Stimulated activated CD4-positive, alpha-beta T cell treated with anti-CD3 and anti-CD28 coated beads, Interleukin-2, amount 100 ng/mL, for 24 hours (primary cell): ENCODE data around the gene CFAP410.

Experiments
- DNase-seq, 2 donors: peaks; one replicate each; pipeline ENCODE4 v3.0.0-alpha.2; 2020

Gene CFAP410

DNA sequence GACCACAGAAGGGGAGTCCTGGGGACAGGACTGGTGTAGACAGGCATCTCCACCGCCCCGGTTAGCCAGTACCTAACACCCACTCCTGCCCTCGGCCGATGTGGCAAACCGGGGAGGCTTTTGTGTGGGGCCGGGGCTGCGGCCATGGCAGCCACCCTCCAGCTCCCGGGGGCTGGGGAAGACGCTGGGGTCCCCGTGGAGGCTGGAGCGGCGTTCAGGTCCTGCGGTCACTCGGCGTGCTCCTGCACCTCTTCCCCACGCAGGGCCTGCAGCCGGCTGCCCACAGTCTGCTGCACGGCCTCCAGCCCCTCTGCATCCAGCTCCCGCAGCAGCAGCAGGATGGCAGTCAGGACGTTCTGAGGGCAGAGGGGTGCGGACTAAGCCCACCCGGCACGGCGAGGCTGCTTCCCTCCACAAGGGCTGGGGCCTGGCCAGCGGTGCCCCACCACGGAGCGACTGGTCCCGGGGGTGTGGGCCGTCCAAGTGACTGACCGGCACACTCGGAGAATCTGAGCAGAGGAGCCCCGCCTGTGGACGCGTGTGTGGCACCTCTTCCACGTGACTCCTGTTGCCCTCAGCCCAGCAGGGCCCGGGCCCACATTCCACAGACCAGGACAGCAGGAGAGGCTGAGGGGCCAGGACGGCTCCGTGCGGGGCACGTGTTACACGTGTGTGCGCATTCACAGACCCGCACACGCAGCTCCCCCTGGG lies 9.1 kb downstream of the CFAP410 start:
- DNase-seq: no peak

GRCh38 chr21:44329086-44329889 lies 9.9 kb downstream of the CFAP410 start:
- DNase-seq: no peak

- no peak for DNase-seq
Observed at GRCh38 chr21:44328242-44328895, 10.8 kb downstream of the CFAP410 start.

DNA sequence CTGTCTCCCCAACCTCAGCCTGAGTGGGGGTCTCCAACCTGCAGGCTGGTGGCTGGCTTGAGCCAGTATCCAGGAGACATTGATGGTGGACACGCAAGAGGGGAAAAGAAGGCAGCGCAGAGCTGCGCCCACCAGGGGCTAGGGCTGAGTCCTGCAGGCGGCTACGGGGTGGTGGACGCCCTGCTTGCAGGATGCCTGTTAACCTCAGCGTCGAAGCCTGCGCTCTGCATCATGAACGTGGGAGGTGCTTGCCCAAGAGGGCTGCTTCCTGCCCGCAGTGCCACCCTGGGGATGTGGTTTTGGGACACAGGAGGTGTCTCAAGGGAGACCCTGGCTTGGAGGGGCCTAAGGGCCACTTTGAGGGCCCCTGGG lies 11.6 kb downstream of the CFAP410 start:
- no peak for DNase-seq

DNA sequence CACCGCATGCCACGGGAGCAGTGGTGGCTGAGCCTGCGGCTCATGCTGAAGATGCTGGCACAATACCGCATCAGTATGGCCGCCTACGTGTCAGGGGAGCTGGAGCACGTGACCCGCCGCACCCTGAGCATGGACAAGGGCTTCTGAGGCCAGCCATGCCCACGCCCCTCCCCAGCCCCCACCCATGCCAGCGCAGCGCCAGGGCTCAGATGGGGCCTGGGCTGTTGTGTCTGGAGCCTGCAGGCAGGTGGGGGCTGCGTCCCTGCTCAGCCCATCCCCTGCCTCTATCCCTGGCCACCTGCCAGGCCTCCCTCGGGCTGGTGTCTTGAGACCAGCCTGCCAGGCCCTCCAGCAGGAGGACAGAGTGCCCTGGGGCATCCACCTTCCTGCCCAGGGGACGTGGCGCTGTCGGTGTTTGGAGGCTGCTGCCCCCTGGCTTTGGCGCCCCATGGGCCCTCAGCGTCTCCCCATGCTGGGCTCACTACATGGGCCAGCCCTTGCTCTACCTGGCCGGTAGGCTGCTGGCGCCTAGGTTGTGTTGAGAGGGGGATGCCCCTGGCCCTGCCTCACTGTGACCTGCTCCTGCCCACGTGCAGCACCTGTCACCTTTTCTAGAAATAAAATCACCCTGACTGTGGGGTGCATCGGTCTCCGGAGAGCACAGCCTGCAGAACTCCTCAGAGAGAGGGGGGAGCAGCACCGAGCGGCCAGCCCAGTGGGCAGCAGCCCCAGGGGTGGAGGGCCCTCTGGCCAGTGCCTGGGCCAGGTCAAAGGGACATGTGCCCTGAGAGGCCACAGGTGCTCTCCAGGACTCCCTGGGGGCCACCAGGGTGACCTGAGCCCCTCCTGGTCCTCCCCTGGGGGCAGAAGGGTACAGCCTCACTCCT lies 12.2 kb downstream of the CFAP410 start:
- DNase-seq: no peak

DNA sequence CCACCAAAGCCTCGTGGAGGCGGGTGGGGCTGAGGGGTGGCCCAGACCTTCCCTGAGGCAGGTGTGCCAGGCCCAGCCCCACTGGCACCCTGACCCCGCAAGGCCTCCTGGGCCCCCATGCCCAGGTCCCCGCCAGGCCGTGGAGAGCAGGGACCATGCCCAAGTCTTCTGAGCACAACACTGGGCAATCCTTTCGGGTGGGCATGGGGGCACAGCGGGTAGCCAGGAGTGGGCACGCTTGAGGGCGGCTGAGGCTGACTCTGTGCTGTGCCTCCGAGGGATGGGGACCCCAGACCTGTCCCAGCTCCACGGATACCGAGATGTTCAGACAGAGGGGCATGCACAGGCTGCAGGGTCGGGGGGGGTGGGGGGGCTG lies 12.9 kb downstream of the CFAP410 start:
- DNase-seq: no peak

GRCh38 chr21:44325386-44326271 lies 13.6 kb downstream of the CFAP410 start:
- no peak for DNase-seq

- no peak for DNase-seq
Observed at GRCh38 chr21:44324854-44325107, 14.4 kb downstream of the CFAP410 start.

GRCh38 chr21:44324106-44324853 lies 14.9 kb downstream of the CFAP410 start:
- no peak for DNase-seq

- no peak for DNase-seq
Observed at GRCh38 chr21:44323591-44323990, 15.6 kb downstream of the CFAP410 start.

- DNase-seq: no peak
Observed at GRCh38 chr21:44322621-44323325, 16.4 kb downstream of the CFAP410 start.

DNA sequence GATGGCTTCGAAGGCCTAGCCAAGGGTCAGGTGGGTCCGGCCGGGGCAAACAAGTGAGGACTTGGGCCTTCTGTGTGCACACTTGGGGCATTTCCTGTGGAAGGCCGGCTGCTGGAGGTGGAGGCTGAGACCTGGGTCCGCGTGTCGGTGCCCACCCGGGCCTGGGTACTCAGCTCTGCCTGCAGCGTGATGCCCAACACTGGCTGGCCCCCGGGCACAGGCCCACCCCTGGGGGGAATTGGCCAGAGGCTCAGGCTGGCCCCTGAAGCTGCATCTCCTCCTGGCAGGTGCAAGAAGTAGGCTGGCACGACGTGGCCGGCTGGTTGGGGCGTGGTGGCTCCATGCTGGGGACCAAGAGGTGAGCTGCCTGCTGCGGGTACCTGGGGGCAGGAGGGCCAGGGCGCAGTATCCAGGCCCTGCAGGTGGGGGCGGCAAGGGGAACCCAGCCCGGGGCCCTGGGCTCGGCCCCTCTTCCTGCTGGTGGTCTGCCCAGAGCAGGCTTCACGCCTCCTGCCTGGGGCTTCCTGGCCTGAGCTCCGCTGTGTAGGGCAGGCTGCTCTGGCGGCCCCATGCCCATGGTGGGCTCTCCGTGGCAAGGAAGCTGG lies 17.2 kb downstream of the CFAP410 start:
- DNase-seq: no peak

DNA sequence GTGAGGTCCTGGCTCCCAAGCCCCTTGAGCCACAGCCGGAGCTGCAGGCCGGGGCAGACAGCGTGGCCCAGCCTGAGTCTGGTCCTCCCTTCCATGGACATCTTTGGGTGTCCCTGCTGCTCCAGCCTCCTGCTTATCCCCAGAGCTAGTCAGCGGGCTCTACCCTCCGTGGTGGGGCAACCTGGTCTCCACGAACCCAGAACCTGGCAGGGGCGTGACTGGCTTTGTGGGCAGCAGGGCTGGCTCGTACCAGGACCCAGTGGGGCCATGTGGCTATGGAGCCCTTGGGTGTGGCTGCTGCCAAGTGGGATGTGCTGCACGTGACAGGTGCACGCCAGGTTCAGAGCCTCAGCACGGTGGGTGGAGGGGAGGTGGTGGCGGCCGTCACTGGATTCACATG lies 18.3 kb downstream of the CFAP410 start:
- no peak for DNase-seq

DNA sequence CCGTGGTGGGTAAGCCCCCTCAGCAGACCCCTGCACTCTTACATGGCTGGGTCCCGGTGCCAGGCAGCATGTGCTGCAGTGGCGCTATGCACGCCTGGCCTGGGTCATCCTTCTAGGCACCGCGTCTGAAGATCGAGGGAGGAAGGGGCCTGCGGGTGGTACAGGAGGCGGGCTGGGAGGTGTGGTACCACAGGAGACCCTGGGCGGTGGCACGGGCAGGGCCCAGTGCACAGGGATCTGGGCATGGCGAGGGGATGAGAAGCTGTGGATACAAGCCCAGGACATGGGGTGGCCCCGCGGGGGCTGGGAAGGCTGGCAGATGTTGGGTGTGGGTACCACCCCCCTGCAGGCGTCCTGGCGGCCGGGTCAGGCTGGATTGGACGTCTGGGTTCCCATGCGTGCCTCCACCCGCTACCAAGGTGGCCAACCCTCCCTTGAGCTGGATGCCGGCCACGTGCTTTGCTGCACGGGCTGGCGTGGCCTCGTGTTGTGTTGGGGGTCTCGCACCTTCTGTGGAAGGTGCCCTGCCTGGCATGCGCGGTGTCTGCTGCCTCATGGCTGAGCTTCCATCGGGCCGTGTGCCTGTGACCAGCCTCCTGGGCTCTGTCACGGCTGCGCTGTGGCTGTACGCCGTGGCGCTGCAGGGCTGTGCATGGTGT lies 19.7 kb downstream of the CFAP410 start:
- no peak for DNase-seq

GRCh38 chr21:44318489-44319285 lies 20.5 kb downstream of the CFAP410 start:
- no peak for DNase-seq

GRCh38 chr21:44317871-44318270 lies 21.3 kb downstream of the CFAP410 start:
- DNase-seq: no peak

DNA sequence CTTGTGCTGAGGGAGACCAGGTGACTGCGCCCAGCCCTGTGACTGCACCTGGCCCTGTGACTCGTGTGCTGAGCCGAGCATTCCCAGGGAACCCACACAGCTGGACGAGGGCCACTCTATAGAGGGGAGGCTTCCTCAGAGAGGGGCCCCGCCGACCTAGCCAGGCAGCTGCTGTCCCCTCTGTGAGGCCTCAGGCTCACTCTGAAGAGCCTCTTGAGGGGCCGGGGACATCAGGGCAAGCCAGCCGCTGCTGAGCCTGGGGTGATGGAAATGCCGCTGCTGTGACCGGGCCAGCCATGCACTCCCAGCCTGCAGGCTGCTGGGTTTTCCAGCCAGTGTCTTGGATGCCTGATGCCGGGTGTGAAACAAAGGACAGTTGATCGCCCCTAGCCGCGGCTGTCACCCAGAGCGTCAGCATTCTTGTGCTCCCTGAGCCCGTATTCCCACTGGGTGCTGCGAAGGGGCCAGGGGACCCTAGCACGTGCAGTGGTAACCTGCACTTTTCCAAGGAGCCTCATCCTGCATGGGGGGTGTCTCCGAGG lies 21.9 kb downstream of the CFAP410 start:
- DNase-seq: no peak

- DNase-seq: no peak
Observed at GRCh38 chr21:44316277-44316900, 22.8 kb downstream of the CFAP410 start.
